ENCODE results near the gene GSDME.

GSDME gene

DNA sequence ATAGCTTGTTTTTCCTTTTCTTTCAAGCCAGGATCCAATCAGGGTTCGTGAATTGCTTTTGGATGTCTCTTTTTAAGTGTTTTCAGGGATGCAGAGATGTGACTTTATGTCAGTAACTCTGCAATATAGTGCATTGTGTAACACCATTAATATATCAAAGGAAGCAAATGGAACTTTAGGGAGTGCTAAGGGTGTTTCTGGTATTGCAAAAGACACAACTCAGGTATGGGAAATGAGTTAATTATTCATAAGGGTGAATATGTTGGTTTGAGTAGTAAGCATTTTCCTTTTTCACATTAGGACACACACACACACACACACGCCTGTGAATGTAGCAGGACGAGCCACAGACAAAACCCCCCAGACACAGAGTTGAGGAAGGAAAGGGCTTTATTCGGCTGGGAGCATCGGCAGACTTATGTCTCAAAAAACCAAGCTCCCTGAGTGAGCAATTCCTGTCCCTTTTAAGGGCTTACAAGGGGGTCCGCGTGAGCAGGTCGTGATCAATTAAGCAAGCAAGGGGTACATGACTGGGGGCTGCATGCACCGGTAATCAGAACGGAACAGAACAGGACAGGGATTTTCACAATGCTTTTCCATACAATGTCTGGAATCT, 31.8 kb upstream of the GSDME start:
- Histone ChIP-seq H3K27me3 (no peaks in the 10 kb centered on the region), H3K4me1 (ENCODE audit: control insufficient read depth in 1 of 2, insufficient read depth in 1 of 2, low read depth in 1 of 2, low read length in 1 of 2) (no peaks in the 10 kb centered on the region), H3K4me3 (ENCODE audit: low read depth in 1 of 2, low read length in 1 of 2) (no peak overlapping the region), H3K36me3 (no peaks in the 10 kb centered on the region), H3K9me3 (no peaks in the 10 kb centered on the region), H3K27ac (no peak overlapping the region)
- TF ChIP-seq, protein P1, sequence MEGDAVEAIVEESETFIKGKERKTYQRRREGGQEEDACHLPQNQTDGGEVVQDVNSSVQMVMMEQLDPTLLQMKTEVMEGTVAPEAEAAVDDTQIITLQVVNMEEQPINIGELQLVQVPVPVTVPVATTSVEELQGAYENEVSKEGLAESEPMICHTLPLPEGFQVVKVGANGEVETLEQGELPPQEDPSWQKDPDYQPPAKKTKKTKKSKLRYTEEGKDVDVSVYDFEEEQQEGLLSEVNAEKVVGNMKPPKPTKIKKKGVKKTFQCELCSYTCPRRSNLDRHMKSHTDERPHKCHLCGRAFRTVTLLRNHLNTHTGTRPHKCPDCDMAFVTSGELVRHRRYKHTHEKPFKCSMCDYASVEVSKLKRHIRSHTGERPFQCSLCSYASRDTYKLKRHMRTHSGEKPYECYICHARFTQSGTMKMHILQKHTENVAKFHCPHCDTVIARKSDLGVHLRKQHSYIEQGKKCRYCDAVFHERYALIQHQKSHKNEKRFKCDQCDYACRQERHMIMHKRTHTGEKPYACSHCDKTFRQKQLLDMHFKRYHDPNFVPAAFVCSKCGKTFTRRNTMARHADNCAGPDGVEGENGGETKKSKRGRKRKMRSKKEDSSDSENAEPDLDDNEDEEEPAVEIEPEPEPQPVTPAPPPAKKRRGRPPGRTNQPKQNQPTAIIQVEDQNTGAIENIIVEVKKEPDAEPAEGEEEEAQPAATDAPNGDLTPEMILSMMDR (IDR thresholded peaks at IDR 0.05): no peak

DNA sequence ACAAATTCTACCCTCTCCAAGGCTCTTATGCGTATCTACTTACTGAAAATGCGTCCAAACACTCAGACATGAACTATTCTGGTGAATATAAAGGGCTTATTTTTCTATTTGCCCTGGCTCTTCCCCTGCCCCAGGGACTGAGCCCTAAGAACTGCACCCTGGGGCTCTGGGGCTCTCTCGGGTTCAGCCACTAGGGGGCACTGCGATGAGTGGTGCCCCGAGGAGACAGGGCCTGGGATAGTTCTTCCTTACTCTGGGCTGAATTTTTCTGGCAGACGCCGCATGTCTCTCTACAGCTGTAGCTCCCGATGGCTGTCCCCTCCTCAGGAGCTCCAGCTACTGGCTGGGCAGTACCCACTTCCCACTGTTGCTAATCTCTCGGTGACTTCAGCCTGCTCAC, 30.8 kb upstream of the GSDME start:
- no peaks in the 10 kb centered on the region for H3K36me3 ChIP-seq
- H3K9me3 ChIP-seq: no peaks in the 10 kb centered on the region
- TF ChIP-seq, protein P1 (IDR thresholded peaks at IDR 0.05): no peak
- H3K27ac ChIP-seq: no peak overlapping the region
- no peak overlapping the region for H3K4me3 ChIP-seq (ENCODE audit: low read depth in 1 of 2, low read length in 1 of 2)
- no peaks in the 10 kb centered on the region for H3K4me1 ChIP-seq (ENCODE audit: control insufficient read depth in 1 of 2, insufficient read depth in 1 of 2, low read depth in 1 of 2, low read length in 1 of 2)
- H3K27me3 ChIP-seq: no peaks in the 10 kb centered on the region

DNA sequence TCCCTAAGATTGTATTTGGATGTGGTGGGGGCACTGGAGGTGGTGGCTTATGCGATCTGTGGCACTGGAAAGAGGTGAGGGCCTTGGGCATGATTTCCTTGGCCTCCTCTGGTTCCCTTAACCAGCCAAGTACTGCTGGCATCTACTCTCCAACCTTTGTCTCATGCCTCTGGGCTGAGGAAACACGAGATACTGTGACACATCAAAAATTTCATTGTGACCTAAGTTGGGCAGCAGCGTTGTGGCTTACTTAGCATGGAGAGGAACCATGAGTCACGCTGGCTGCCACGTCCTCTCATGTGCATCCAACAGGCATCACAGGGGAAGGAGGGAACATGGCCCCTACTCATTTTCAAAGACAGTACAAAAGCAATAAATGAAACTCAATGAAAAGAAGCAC, 29.7 kb upstream of the GSDME start:
- no peak overlapping the region for H3K4me3 ChIP-seq (ENCODE audit: low read depth in 1 of 2, low read length in 1 of 2)
- H3K27ac ChIP-seq: no peak overlapping the region
- H3K4me1 ChIP-seq (ENCODE audit: control insufficient read depth in 1 of 2, insufficient read depth in 1 of 2, low read depth in 1 of 2, low read length in 1 of 2): no peaks in the 10 kb centered on the region
- TF ChIP-seq, protein P1 (IDR thresholded peaks at IDR 0.05): no peak
- no peaks in the 10 kb centered on the region for H3K36me3 ChIP-seq
- H3K9me3 ChIP-seq: no peaks in the 10 kb centered on the region
- H3K27me3 ChIP-seq: no peaks in the 10 kb centered on the region

DNA sequence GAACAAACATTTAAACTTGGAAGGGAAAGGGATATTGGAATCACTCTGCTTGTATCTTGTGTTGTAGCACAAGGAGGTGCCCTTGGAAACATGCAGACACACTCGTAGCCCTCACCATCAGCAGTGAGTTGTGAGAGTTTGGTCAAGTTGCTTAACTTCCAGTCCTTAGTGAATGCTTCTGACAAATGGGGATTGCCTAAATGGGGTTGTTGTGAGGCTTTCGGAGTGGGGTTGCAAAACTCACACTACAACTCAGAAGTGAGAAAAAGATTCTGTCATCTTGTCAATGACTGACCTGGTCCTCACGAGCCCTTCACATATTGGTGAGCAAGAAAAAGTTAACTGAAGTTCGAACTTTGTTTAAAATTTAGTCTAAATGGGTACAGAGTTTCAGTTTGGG, 29.0 kb upstream of the GSDME start:
- Histone ChIP-seq H3K27ac (no peak overlapping the region), H3K27me3 (no peaks in the 10 kb centered on the region), H3K4me1 (ENCODE audit: control insufficient read depth in 1 of 2, insufficient read depth in 1 of 2, low read depth in 1 of 2, low read length in 1 of 2) (no peaks in the 10 kb centered on the region), H3K36me3 (no peaks in the 10 kb centered on the region), H3K4me3 (ENCODE audit: low read depth in 1 of 2, low read length in 1 of 2) (no peak overlapping the region), H3K9me3 (no peaks in the 10 kb centered on the region)
- TF ChIP-seq, protein P1 (IDR thresholded peaks at IDR 0.05): no peak

DNA sequence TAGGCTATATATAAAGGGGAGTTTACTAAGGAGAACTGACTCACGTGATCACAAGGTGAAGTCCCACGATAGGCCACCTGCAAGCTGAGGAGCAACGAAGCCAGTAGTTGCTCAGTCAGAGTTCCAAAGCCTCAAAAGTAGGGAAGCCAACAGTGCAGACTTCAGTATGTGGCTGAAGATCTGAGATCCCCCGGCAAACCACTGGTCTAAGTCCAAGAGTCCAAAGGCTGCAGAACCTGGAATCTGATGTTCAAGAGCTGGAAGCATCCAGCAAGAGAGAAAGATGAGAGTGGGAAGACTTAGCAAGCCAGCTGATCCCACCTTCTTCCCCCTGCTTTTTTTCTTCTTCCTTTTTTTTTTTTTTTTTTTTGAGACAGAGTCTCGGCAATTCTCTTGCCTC, 27.0 kb upstream of the GSDME start:
- Histone ChIP-seq H3K4me3 (ENCODE audit: low read depth in 1 of 2, low read length in 1 of 2) (no peak overlapping the region), H3K9me3 (no peaks in the 10 kb centered on the region), H3K27me3 (no peaks in the 10 kb centered on the region), H3K36me3 (no peaks in the 10 kb centered on the region), H3K4me1 (ENCODE audit: control insufficient read depth in 1 of 2, insufficient read depth in 1 of 2, low read depth in 1 of 2, low read length in 1 of 2) (peaks cover 0 to 5% of the 10 kb centered on the region in 2 experiments), H3K27ac (no peak overlapping the region)
- TF ChIP-seq, protein P1 (IDR thresholded peaks at IDR 0.05): no peak

All from neutrophil (primary cell).